HL-60 (cell line): Measurements from ENCODE around the gene UBASH3A.

Source experiments
- DNase-seq, 2 experiments: peaks; one replicate each; pipeline ENCODE4 v3.0.0-alpha.2; 2010 to 2020; ENCODE audit warnings: low read depth in 1 of 2, low spot score in 1 of 2
- H3K27ac ChIP-seq: fragments of 250-450 bp; sonication (Bioruptor Pico); replicated peaks from 2 replicates; pipeline ENCODE4 v1.5.1; 2020; ENCODE audit warnings: mild to moderate bottlenecking, moderate library complexity
- H3K27me3 ChIP-seq: fragments of 250-450 bp; sonication (Bioruptor Pico); 2 replicates; pipeline ENCODE4 v1.5.1; 2021; ENCODE audit warnings: mild to moderate bottlenecking, moderate library complexity; ENCODE audit not compliant: insufficient read depth, poor library complexity, severe bottlenecking
- H3K4me3 ChIP-seq: replicated peaks from 2 replicates; pipeline ENCODE4 v1.5.1; 2011; ENCODE audit warnings: mild to moderate bottlenecking, control low read depth, low read length; ENCODE audit not compliant: insufficient read depth
- GABPA ChIP-seq: IDR thresholded peaks from 2 replicates; pipeline ENCODE4 v1.6.1; 2012; ENCODE audit warnings: low read depth
- POLR2AphosphoS5 ChIP-seq: IDR thresholded peaks from 2 replicates; pipeline ENCODE4 v1.6.1; 2012; ENCODE audit warnings: low read depth
- SPI1 ChIP-seq: IDR thresholded peaks from 2 replicates; pipeline ENCODE4 v1.6.1; 2012; ENCODE audit warnings: low read depth, mild to moderate bottlenecking, borderline replicate concordance
- TF ChIP-seq, protein P1 (sequence below): IDR thresholded peaks from 2 replicates; pipeline ENCODE4 v1.6.1; 2012; ENCODE audit warnings: low read depth; ENCODE audit not compliant: insufficient replicate concordance
- TF ChIP-seq, protein P2 (sequence below): IDR thresholded peaks from one replicate; pipeline ENCODE4 v1.5.1; 2011; ENCODE audit warnings: low read length, control low read depth, inconsistent platforms; ENCODE audit not compliant: insufficient read depth

UBASH3A gene

GRCh38 chr21:42398436-42399028, 5.2 kb upstream of the UBASH3A start:
- Histone ChIP-seq H3K27ac (no peak overlapping the region), H3K27me3 (no peaks in the 10 kb centered on the region), H3K4me3 (no peak overlapping the region)
- DNase-seq = no peak
- TF ChIP-seq POLR2AphosphoS5 (no peak), SPI1 (no peak), GABPA (no peak)
- TF ChIP-seq, protein P1, sequence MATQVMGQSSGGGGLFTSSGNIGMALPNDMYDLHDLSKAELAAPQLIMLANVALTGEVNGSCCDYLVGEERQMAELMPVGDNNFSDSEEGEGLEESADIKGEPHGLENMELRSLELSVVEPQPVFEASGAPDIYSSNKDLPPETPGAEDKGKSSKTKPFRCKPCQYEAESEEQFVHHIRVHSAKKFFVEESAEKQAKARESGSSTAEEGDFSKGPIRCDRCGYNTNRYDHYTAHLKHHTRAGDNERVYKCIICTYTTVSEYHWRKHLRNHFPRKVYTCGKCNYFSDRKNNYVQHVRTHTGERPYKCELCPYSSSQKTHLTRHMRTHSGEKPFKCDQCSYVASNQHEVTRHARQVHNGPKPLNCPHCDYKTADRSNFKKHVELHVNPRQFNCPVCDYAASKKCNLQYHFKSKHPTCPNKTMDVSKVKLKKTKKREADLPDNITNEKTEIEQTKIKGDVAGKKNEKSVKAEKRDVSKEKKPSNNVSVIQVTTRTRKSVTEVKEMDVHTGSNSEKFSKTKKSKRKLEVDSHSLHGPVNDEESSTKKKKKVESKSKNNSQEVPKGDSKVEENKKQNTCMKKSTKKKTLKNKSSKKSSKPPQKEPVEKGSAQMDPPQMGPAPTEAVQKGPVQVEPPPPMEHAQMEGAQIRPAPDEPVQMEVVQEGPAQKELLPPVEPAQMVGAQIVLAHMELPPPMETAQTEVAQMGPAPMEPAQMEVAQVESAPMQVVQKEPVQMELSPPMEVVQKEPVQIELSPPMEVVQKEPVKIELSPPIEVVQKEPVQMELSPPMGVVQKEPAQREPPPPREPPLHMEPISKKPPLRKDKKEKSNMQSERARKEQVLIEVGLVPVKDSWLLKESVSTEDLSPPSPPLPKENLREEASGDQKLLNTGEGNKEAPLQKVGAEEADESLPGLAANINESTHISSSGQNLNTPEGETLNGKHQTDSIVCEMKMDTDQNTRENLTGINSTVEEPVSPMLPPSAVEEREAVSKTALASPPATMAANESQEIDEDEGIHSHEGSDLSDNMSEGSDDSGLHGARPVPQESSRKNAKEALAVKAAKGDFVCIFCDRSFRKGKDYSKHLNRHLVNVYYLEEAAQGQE = no peak
- TF ChIP-seq, protein P2, sequence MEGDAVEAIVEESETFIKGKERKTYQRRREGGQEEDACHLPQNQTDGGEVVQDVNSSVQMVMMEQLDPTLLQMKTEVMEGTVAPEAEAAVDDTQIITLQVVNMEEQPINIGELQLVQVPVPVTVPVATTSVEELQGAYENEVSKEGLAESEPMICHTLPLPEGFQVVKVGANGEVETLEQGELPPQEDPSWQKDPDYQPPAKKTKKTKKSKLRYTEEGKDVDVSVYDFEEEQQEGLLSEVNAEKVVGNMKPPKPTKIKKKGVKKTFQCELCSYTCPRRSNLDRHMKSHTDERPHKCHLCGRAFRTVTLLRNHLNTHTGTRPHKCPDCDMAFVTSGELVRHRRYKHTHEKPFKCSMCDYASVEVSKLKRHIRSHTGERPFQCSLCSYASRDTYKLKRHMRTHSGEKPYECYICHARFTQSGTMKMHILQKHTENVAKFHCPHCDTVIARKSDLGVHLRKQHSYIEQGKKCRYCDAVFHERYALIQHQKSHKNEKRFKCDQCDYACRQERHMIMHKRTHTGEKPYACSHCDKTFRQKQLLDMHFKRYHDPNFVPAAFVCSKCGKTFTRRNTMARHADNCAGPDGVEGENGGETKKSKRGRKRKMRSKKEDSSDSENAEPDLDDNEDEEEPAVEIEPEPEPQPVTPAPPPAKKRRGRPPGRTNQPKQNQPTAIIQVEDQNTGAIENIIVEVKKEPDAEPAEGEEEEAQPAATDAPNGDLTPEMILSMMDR = no peak

- DNase-seq = no peak
Measured at GRCh38 chr21:42400525-42400924, 3.2 kb upstream of the UBASH3A start.

GRCh38 chr21:42401154-42401553, 2.5 kb upstream of the UBASH3A start:
- no peak overlapping the region for H3K4me3 ChIP-seq
- DNase-seq = no peak
- TF ChIP-seq, protein P2 = no peak
- TF ChIP-seq SPI1 (no peak), GABPA (no peak), POLR2AphosphoS5 (no peak)
- TF ChIP-seq, protein P1 = no peak
- no peak overlapping the region for H3K27ac ChIP-seq
- H3K27me3 ChIP-seq = no peaks in the 10 kb centered on the region

More at GRCh38 chr21:42400525-42400924, 3.2 kb upstream of the UBASH3A start:
- Histone ChIP-seq H3K27me3 (no peaks in the 10 kb centered on the region), H3K4me3 (no peak overlapping the region), H3K27ac (no peak overlapping the region)
- TF ChIP-seq, protein P1 = no peak
- TF ChIP-seq POLR2AphosphoS5 (no peak), SPI1 (no peak), GABPA (no peak)
- TF ChIP-seq, protein P2 = no peak
